SU-DHL-6 (cell line): ENCODE results near the gene TRIM61.

Experiments
- H2AFZ ChIP-seq: fragments of 200-600 bp; sonication (generic); 2 replicates; pipeline ENCODE4 v1.6.1; 2014; ENCODE audit warnings: low read depth, mild to moderate bottlenecking, moderate library complexity, mixed read lengths, antibody characterized with exemption, low read length; ENCODE audit not compliant: severe bottlenecking
- H3F3A ChIP-seq: fragments of 200-600 bp; shearing (Covaris generic); 2 replicates; pipeline ENCODE4 v1.6.0; 2016; ENCODE audit warnings: antibody characterized with exemption, mild to moderate bottlenecking; ENCODE audit not compliant: insufficient read depth
- H3K27ac ChIP-seq: fragments of 200-600 bp; sonication (generic); 2 replicates; pipeline ENCODE4 v1.5.1; 2016; ENCODE audit warnings: low read depth, mild to moderate bottlenecking, low read length, moderate library complexity, mixed read lengths
- H3K27me3 ChIP-seq: fragments of 200-600 bp; sonication (generic), shearing (Covaris generic); 2 replicates; pipeline ENCODE4 v1.6.0; 2014; ENCODE audit warnings: mild to moderate bottlenecking, low read length
- H3K36me3 ChIP-seq: fragments of 200-600 bp; sonication (generic); 2 replicates; pipeline ENCODE4 v1.6.1; 2014; ENCODE audit warnings: mild to moderate bottlenecking, low read length, mixed read lengths
- H3K4me2 ChIP-seq: fragments of 300-600, 200-600 bp; shearing (Covaris generic), sonication (generic); 2 replicates; pipeline ENCODE4 v1.6.0; 2014; ENCODE audit warnings: low read length, low read depth, mild to moderate bottlenecking; ENCODE audit not compliant: poor library complexity, severe bottlenecking
- H3K4me3 ChIP-seq: fragments of 200-600 bp; sonication (generic); 2 replicates; pipeline ENCODE4 v1.5.1; 2014; ENCODE audit warnings: antibody characterized with exemption, low read length, mild to moderate bottlenecking, mixed read lengths; ENCODE audit not compliant: insufficient read depth, poor library complexity, severe bottlenecking
- H3K79me2 ChIP-seq: fragments of 200-600 bp; sonication (generic); 2 replicates; pipeline ENCODE4 v1.6.1; 2014; ENCODE audit warnings: mild to moderate bottlenecking, low read length, moderate library complexity; ENCODE audit not compliant: insufficient read depth
- H3K9ac ChIP-seq: fragments of 200-600 bp; sonication (generic); 2 replicates; pipeline ENCODE4 v1.7.0; 2014; ENCODE audit warnings: mild to moderate bottlenecking, low read length
- H3K9me2 ChIP-seq: fragments of 200-600 bp; sonication (generic); replicated peaks from 2 replicates; pipeline ENCODE4 v1.6.1; 2014; ENCODE audit warnings: low read length; ENCODE audit not compliant: insufficient read depth
- H3K9me3 ChIP-seq: fragments of 200-600 bp; sonication (generic); 2 replicates; pipeline ENCODE4 v1.6.1; 2014; ENCODE audit warnings: low read length, mixed read lengths; ENCODE audit not compliant: insufficient read depth
- H4K20me1 ChIP-seq: fragments of 200-600 bp; sonication (generic); 2 replicates; pipeline ENCODE4 v1.6.1; 2014; ENCODE audit warnings: low read depth, mild to moderate bottlenecking, antibody characterized with exemption, low read length, moderate library complexity, mixed read lengths
- EZH2phosphoT487 ChIP-seq: fragments of 200-600 bp; sonication (generic), shearing (Covaris generic); conservative IDR thresholded peaks from 2 replicates; pipeline ENCODE4 v1.6.1; 2018; ENCODE audit warnings: mild to moderate bottlenecking, antibody characterized with exemption, low read length, moderate library complexity, mixed read lengths
- TF ChIP-seq, protein P1 (sequence below): fragments of 200-600 bp; sonication (generic); IDR thresholded peaks from one replicate; pipeline ENCODE4 v1.5.1; 2017; ENCODE audit warnings: antibody characterized with exemption, mild to moderate bottlenecking, low read length, moderate library complexity; ENCODE audit not compliant: insufficient read depth, poor library complexity, severe bottlenecking

TRIM61 gene

DNA sequence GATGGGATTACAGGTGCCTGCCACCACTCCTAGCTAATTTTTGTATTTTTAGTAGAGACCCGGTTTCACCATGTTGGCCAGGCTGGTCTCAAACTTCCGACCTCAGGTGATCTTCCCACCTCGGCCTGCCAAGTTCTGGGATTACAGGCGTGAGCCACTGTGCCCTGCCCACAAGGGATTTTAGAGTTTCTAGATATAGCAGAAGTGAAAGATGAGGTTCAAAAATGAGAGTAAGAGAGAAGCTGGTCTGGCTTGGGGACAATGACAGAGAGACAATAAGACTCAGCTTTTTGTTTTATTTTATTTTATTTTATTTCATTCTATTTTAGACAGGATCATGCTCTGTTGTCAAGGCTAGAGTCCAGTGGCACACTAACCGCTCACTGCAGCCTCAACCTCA, 30.6 kb downstream of the TRIM61 start:
- no peak overlapping the region for H3K4me2 ChIP-seq
- H2AFZ ChIP-seq = no peak overlapping the region
- TF ChIP-seq, protein P1, sequence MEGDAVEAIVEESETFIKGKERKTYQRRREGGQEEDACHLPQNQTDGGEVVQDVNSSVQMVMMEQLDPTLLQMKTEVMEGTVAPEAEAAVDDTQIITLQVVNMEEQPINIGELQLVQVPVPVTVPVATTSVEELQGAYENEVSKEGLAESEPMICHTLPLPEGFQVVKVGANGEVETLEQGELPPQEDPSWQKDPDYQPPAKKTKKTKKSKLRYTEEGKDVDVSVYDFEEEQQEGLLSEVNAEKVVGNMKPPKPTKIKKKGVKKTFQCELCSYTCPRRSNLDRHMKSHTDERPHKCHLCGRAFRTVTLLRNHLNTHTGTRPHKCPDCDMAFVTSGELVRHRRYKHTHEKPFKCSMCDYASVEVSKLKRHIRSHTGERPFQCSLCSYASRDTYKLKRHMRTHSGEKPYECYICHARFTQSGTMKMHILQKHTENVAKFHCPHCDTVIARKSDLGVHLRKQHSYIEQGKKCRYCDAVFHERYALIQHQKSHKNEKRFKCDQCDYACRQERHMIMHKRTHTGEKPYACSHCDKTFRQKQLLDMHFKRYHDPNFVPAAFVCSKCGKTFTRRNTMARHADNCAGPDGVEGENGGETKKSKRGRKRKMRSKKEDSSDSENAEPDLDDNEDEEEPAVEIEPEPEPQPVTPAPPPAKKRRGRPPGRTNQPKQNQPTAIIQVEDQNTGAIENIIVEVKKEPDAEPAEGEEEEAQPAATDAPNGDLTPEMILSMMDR = no peak
- TF ChIP-seq EZH2phosphoT487 = no peak
- H3K9me3 ChIP-seq = no peaks in the 10 kb centered on the region
- H3K36me3 ChIP-seq = no peaks in the 10 kb centered on the region
- H3K9ac ChIP-seq = no peak overlapping the region
- H3K27ac ChIP-seq = no peak overlapping the region
- H3K79me2 ChIP-seq = no peaks in the 10 kb centered on the region
- H4K20me1 ChIP-seq = no peaks in the 10 kb centered on the region
- no peaks in the 10 kb centered on the region for H3K27me3 ChIP-seq
- no peaks in the 10 kb centered on the region for H3K9me2 ChIP-seq
- no peaks in the 10 kb centered on the region for H3F3A ChIP-seq
- H3K4me3 ChIP-seq = no peak overlapping the region

DNA sequence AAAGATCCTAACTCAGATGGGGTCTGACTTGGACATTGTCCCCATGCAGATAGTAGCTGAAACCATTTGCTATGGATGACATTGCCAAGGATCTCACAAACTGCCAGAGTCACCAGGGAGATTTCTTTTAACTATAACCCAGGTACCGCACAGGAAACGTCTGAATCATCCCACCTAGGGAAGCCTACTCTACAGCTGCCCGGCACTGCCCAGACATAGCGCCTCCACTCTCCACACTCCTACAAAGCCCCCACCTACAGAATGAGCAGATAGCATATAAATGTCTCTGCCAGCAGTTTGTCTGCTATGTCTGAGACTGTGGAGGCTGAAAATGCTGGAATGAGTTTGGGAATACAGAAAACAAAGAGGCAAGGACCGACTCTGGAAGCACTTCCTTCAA, 32.3 kb downstream of the TRIM61 start:
- H3K9ac ChIP-seq = no peak overlapping the region
- no peaks in the 10 kb centered on the region for H3K79me2 ChIP-seq
- H3K27ac ChIP-seq = no peak overlapping the region
- H4K20me1 ChIP-seq = no peaks in the 10 kb centered on the region
- H3K4me3 ChIP-seq = no peak overlapping the region
- H3K9me3 ChIP-seq = no peaks in the 10 kb centered on the region
- H3K27me3 ChIP-seq = no peaks in the 10 kb centered on the region
- H3K4me2 ChIP-seq = no peak overlapping the region
- H2AFZ ChIP-seq = no peak overlapping the region
- no peaks in the 10 kb centered on the region for H3F3A ChIP-seq
- H3K36me3 ChIP-seq = no peaks in the 10 kb centered on the region
- TF ChIP-seq, protein P1 = no peak
- TF ChIP-seq EZH2phosphoT487 = no peak
- no peaks in the 10 kb centered on the region for H3K9me2 ChIP-seq

DNA sequence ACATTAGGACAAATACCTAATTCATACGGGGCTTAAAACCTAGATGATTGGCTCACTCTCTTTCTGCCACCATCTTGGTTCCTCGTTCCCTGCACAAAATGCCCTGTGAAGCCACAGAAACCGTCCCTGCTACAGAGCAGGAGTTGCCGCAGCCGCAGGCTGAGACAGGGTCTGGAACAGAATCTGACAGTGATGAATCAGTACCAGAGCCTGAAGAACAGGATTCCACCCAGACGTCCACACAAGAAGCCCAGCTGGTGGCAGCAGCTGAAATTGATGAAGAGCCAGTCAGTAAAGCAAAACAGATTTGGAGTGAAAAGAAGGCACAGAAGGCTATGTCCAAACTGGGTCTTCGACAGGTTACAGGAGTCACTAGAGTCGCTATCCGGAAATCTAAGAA, 34.3 kb downstream of the TRIM61 start:
- Histone ChIP-seq H3K36me3 (no peaks in the 10 kb centered on the region), H2AFZ (no peak overlapping the region), H4K20me1 (no peaks in the 10 kb centered on the region), H3K27me3 (no peaks in the 10 kb centered on the region), H3K9ac (no peak overlapping the region), H3F3A (no peaks in the 10 kb centered on the region), H3K79me2 (no peaks in the 10 kb centered on the region), H3K9me3 (no peaks in the 10 kb centered on the region), H3K4me2 (no peak overlapping the region), H3K9me2 (no peaks in the 10 kb centered on the region), H3K4me3 (no peak overlapping the region), H3K27ac (no peak overlapping the region)
- TF ChIP-seq, protein P1 = no peak
- TF ChIP-seq EZH2phosphoT487 = no peak
